Measurements from ENCODE around the gene SCNN1G.

SCNN1G gene

DNA sequence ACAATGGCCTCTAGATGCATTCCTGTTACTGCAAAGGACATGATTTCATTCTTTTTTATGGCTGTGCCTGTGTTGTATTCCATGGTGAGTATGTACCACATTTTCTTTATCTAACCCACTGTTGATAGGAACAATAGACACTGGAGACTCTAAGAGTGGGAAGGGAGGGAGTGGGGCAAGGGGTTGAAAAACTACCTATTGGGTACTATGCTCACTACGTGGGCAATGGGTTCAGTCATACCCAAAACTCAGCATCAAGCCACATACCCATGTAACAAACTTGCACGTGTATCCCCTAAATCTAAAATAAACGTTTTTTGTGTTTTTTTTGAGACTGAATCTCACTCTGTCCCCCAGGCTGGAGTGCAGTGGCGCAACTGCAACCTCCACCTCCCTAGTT, 72.5 kb downstream of the SCNN1G start:
- peak overlapping the region; percentile 41 for H3K27ac ChIP-seq
- no peak for DNase-seq
- no peaks in the 10 kb centered on the region for H3K27me3 ChIP-seq (replicated peaks)
- H3K36me3 ChIP-seq (replicated peaks), result no peaks in the 10 kb centered on the region
- in situ Hi-C loops (cut with HindIII; ENCODE audit: low pct_ligation_motif_present, low sequenced_read_pairs), result no loop called here
- TF ChIP-seq, protein P1, sequence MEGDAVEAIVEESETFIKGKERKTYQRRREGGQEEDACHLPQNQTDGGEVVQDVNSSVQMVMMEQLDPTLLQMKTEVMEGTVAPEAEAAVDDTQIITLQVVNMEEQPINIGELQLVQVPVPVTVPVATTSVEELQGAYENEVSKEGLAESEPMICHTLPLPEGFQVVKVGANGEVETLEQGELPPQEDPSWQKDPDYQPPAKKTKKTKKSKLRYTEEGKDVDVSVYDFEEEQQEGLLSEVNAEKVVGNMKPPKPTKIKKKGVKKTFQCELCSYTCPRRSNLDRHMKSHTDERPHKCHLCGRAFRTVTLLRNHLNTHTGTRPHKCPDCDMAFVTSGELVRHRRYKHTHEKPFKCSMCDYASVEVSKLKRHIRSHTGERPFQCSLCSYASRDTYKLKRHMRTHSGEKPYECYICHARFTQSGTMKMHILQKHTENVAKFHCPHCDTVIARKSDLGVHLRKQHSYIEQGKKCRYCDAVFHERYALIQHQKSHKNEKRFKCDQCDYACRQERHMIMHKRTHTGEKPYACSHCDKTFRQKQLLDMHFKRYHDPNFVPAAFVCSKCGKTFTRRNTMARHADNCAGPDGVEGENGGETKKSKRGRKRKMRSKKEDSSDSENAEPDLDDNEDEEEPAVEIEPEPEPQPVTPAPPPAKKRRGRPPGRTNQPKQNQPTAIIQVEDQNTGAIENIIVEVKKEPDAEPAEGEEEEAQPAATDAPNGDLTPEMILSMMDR (IDR thresholded peaks at IDR 0.05; ENCODE audit: low read depth, low read length, missing control alignments), result no peak
- H3K4me3 ChIP-seq (ENCODE audit: low read depth, low read length), result no peak overlapping the region

DNA sequence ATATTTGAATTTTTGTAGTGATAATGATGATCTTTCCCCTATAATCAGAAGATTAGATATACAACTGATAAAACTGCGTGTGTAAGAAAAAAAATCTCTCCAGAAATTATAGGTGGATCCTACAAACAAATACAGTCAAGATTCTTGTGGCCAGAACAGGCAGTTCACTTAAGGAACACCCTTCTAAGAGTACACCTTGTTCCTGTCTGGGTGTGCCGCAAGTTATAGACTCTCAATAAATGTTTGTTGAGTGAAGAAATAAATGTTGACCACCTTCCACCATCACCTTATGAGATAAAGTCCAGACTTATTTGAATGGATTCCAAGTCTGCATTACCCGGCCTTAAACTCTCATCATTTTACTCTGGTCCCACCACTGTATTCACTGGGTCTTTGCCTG, 73.9 kb downstream of the SCNN1G start:
- Histone ChIP-seq H3K27me3 (replicated peaks) (no peaks in the 10 kb centered on the region), H3K27ac (no peak overlapping the region), H3K36me3 (replicated peaks) (no peaks in the 10 kb centered on the region), H3K4me3 (ENCODE audit: low read depth, low read length) (no peak overlapping the region)
- DNase-seq, result no peak
- TF ChIP-seq, protein P1 (IDR thresholded peaks at IDR 0.05; ENCODE audit: low read depth, low read length, missing control alignments), result no peak
- in situ Hi-C loops (cut with HindIII; ENCODE audit: low pct_ligation_motif_present, low sequenced_read_pairs), result no loop called here

DNA sequence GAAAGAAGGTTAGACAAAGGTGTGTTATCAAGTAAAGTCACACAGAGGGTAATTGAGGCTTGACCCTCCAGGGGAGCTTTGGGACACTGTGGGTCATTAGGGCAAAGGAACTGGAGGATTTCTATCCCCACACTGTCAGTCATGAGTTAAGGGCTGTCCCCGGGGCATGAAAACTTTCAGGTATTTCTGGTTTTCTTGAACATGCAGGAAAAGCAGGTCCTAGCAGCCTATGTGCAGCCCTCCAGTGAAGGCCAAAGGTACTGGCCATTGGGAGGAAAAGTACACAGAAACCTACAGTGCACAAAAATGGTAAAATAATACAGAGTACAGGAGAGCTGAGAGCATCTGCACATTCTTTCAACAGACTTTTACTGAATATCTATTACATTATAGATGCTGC, 75.1 kb downstream of the SCNN1G start:
- in situ Hi-C loops (cut with HindIII; ENCODE audit: low pct_ligation_motif_present, low sequenced_read_pairs), result no loop called here
- Histone ChIP-seq H3K27ac (no peak overlapping the region), H3K4me3 (ENCODE audit: low read depth, low read length) (no peak overlapping the region), H3K36me3 (replicated peaks) (no peaks in the 10 kb centered on the region), H3K27me3 (replicated peaks) (no peaks in the 10 kb centered on the region)
- no peak for DNase-seq
- TF ChIP-seq, protein P1 (IDR thresholded peaks at IDR 0.05; ENCODE audit: low read depth, low read length, missing control alignments), result no peak

DNA sequence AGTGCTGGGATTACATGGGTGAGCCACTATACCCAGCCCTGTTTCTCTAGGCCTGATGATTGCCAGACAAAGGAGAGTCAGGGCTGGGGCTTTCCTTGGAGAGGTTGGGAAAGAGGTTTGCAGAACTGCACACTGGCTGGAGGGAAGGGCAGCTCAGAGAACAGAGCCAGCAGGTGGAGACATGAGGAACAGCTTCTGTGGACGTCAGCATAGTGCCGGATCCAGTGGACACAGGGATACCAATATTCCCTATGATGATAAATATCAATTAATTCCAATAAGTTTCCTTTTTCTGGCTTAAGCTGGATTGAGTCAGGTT, 76.3 kb downstream of the SCNN1G start:
- Histone ChIP-seq H3K4me3 (ENCODE audit: low read depth, low read length) (no peak overlapping the region), H3K27ac (no peak overlapping the region), H3K27me3 (replicated peaks) (no peaks in the 10 kb centered on the region), H3K36me3 (replicated peaks) (no peaks in the 10 kb centered on the region)
- TF ChIP-seq, protein P1 (IDR thresholded peaks at IDR 0.05; ENCODE audit: low read depth, low read length, missing control alignments), result no peak
- in situ Hi-C loops (cut with HindIII; ENCODE audit: low pct_ligation_motif_present, low sequenced_read_pairs), result no loop called here
- no peak for DNase-seq
